GM12801 (cell line): ENCODE data around the gene VAPA.

Experiments used
- TF ChIP-seq, protein P1 (sequence below): IDR thresholded peaks from one replicate; pipeline ENCODE4 v1.5.1; 2011; ENCODE audit warnings: control low read depth; ENCODE audit not compliant: insufficient read length; ENCODE audit errors: extremely low read depth

Gene VAPA

DNA sequence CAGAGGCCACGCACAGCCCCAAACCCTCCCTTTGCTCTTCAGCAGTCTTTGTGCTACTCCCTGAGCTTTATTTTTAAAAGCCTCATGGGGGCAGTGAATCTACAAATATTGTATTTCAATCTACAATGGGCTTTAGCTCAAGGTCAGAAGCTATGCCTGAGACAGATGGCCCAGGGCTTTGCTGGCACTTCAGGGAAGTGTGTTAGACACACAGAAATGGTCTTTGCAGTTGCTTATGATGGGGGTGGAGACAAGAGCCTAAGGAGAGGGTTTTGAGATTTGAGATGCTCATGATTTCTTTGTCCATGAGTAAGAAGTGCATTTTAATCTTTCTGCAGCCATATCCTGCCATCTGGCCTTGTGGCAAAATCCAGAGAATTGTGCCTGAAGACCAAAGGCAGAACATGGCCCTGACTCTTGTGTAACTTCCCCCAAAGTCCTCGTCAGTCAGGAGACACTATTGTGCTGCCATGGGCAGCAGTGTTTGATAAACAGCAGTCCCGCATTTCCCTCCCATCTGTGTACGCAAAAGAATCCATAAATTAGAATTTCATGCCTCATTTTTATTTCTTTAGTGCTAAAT lies 92.6 kb downstream of the VAPA start:
- TF ChIP-seq, protein P1, sequence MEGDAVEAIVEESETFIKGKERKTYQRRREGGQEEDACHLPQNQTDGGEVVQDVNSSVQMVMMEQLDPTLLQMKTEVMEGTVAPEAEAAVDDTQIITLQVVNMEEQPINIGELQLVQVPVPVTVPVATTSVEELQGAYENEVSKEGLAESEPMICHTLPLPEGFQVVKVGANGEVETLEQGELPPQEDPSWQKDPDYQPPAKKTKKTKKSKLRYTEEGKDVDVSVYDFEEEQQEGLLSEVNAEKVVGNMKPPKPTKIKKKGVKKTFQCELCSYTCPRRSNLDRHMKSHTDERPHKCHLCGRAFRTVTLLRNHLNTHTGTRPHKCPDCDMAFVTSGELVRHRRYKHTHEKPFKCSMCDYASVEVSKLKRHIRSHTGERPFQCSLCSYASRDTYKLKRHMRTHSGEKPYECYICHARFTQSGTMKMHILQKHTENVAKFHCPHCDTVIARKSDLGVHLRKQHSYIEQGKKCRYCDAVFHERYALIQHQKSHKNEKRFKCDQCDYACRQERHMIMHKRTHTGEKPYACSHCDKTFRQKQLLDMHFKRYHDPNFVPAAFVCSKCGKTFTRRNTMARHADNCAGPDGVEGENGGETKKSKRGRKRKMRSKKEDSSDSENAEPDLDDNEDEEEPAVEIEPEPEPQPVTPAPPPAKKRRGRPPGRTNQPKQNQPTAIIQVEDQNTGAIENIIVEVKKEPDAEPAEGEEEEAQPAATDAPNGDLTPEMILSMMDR = no peak

DNA sequence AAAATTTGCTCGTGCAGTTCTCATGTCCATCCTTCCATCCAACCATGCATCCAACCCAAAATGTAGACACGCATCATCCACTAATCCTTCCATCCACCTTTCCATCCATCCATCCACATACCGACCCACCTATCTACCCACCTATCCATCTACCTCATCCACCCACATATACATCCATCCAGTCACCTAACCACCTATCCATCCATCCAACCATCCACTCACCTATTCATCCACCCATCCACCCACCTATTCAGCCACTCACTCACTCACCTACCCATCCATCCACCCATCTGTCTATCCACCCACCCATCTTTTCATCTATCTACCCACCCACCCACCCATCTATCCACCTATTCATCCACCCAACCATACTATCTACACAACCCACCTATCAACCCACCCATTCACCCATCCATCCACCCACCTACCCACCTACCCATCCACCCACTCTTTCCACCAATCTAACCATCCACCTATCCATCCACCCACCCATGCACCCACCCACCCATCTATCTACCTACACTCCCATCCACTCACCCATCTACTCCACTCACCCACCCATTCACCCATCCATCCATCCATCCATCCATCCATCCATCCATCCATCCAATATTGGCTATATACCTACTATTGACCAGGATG lies 94.3 kb downstream of the VAPA start:
- TF ChIP-seq, protein P1 = no peak
